HG03108 (cell line): ENCODE data around the gene VIM.
"Not testable (repeated sequence)": the region's sequence is repeated elsewhere in the genome, so short reads cannot be mapped to it uniquely, and the experiment has no call there.

Experiments used
- ATAC-seq: cut with Tn5 transposase; IDR thresholded peaks from one replicate; pipeline ENCODE4 v1.9.1; 2021; ENCODE audit warnings: moderate library complexity; ENCODE audit not compliant: unreplicated experiment

Gene VIM

DNA sequence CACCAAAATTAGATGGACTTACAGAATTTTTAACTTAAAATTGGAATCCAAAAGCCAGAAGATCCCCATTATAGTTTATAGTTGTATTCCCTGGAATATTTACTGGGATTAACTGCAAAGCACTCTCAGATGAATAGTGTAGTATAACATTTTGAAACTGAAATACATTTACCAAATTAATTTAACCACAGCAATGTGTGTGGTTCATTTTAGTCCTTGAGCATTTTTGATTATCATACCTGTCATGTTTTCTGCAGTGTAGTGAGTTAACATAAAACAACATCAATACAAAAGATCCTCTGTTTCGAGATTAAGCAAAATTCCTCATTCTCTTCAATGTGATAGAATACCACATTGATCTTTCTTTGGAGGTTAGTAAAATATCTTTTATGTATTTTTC lies 3.7 kb downstream of the VIM start:
- no peak for ATAC-seq

DNA sequence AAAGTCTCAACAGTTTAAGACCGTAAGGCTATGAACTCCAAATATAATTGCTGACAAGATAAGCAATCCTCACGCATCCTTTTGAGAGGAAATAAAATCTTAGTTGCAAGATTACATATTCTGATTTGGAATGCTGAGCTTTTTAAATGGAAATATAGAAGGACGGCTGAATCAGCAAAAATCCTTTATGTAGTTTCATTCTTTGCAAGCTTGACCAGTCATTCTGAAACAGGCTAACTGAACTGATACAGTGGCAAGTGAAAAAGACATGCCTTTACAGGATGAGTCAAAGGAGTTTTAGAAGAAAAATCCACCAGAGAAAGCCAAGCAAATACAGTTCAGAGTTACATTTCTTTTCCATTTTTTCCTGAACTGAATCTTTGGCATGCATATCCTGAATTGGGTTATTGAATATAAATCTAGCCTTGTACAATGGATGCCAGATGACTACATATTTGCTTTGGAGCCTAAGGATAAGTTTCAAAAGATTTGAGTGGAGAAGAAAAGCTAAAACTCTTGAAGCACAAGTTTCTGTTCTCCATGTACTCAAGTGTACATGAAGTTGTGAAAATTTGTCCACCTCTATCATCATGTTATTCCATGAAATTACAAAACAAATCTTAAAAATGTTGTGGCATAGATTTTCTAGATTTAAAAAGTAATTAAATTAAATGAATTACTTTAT lies 4.4 kb downstream of the VIM start:
- ATAC-seq, result no peak

DNA sequence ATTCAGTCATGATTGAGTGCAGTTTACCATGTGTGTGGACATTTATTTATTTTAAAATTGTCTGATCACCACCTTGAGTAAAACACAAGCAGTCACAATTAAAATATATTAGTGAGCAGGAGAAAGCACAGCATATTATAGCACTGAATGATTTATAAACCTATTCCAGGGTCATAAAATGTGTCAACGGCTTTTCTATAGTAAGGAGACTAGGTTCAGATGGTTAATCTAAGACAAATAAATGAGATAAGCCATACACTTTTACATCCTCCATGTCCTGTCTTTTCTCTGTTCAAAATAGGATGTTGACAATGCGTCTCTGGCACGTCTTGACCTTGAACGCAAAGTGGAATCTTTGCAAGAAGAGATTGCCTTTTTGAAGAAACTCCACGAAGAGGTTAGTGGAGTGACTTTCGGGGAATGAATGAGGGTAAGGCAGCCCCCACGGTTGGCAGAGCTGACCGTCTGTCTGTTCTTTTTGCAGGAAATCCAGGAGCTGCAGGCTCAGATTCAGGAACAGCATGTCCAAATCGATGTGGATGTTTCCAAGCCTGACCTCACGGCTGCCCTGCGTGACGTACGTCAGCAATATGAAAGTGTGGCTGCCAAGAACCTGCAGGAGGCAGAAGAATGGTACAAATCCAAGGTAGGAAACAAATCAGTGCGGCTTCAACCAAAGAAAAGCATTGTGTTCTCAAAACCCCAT lies 5.4 kb downstream of the VIM start:
- no peak for ATAC-seq

DNA sequence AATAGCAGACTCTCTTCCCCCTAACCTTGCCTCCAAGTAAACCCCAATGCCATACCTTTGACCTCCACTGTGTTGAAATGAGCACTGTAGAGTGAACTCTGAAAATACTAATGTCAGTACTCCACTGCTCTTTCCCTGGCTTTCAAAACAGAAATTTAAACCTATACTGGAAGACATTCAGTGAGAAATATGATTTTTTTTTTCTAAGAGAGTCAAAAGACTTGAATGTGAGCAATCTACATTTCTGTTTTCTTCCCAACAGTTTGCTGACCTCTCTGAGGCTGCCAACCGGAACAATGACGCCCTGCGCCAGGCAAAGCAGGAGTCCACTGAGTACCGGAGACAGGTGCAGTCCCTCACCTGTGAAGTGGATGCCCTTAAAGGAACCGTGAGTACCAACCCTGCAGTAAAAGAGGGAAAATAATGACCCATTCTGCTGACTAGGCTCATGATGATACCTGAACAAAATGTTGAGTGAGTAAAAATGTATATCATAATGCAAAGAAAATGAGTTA lies 6.4 kb downstream of the VIM start:
- no peak for ATAC-seq

DNA sequence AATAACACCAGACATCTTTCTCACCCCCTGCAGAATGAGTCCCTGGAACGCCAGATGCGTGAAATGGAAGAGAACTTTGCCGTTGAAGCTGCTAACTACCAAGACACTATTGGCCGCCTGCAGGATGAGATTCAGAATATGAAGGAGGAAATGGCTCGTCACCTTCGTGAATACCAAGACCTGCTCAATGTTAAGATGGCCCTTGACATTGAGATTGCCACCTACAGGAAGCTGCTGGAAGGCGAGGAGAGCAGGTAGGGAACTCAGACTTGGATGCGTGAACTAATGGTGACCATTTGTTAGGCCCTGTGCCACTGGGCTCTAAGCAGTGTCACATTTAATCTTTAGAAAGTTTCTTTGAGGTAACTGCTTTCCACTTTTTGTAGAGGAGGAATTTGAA lies 7.1 kb downstream of the VIM start:
- ATAC-seq, result no peak

DNA sequence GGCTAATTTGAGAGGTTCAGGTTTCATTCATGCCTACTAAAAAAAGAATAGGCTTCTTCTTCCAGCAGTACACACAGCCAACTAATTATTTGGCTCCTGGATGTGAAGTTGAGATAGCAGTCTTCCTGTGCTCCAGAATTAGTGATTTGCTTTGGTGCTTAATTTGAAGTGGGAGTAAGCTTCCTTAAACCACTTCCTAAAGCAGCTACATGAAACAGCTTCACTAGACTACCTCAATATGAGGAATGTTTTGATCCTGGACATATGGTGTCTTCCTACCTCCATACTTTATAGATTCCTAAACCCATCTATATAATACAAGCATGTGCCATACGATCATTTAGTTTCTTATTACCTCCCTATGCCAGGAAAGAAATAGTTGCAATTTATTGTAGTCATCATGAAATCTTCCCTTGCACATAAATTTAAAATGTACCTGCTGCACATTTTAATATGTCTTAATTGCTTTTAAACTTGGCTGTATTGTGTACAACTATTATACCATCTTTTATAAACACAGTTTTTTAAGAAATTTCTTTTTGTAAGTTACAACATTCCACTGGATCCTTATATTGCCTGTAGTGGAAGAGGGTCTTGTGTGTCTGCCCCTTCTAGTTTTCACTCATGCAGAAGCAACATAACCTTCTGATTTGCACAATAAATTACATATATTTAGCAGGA lies 8.6 kb downstream of the VIM start:
- no peak for ATAC-seq

DNA sequence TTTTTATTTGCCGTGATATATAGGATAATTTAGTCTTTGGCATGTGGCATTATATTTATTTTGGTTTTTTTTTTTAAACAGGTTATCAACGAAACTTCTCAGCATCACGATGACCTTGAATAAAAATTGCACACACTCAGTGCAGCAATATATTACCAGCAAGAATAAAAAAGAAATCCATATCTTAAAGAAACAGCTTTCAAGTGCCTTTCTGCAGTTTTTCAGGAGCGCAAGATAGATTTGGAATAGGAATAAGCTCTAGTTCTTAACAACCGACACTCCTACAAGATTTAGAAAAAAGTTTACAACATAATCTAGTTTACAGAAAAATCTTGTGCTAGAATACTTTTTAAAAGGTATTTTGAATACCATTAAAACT lies 9.1 kb downstream of the VIM start:
- no peak for ATAC-seq

DNA sequence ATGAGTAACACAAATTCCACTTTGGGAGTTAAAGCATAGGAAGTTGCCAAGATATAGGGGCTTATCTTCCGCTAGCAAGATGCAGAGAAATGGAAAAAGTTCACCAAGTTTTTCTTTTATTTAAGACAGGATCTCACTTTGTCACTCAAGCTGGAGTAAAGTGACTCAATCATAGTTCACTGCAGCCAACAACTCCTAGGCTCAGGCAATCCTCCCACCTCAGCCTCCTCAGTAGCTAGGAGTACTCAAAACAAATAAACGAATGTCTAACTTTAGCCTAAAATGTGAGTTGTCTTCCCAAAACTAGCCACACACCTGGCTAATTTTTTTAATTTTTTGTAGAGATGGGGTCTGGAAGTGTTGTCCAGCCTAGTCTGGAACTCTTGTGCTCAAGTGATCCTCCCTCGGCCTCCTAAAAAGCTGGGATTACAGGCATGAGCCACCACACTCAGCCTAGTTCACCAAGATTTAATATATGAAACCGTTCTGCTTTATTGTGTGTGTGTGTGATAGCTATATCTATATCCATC lies 9.9 kb downstream of the VIM start:
- no peak for ATAC-seq

DNA sequence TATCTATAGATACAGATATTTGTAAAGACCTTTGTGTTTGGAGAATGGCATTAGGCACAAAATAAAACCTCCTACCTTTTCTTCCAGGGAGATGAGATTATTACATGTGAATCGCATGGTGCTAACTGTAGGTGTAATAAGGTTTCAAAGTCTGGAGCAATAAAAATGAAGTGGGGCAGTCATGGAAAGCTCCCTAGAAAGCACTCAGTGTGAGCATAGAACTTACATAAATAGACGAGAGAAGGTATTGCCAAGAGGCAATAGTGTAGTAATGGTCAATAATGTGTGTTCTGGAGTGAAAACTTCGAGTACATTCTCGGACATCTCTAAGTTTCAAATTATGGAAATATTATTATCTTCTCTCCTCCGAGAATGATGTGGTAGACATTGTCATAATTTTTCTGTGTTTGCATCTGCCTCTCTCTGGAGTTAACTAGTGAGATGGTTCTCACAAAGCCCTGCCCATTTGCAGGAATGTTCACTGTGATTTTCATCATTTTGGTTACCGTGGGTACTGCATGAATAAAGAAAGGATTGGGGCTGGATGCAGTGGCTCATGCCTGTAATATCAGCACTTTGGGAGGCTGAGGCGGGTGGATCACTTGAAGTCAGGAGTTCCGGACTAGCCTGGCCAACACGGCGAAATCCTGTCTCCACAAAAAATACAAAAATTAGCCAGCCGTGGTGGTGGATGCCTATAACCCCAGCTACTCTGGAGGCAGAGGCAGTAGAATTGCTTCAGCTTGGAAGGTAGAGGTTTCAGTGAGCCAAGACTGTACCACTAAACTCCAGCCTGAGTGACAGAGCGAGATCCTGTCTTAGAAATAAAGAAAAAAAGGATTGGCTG lies 10.6 kb downstream of the VIM start:
- ATAC-seq, result no peak

DNA sequence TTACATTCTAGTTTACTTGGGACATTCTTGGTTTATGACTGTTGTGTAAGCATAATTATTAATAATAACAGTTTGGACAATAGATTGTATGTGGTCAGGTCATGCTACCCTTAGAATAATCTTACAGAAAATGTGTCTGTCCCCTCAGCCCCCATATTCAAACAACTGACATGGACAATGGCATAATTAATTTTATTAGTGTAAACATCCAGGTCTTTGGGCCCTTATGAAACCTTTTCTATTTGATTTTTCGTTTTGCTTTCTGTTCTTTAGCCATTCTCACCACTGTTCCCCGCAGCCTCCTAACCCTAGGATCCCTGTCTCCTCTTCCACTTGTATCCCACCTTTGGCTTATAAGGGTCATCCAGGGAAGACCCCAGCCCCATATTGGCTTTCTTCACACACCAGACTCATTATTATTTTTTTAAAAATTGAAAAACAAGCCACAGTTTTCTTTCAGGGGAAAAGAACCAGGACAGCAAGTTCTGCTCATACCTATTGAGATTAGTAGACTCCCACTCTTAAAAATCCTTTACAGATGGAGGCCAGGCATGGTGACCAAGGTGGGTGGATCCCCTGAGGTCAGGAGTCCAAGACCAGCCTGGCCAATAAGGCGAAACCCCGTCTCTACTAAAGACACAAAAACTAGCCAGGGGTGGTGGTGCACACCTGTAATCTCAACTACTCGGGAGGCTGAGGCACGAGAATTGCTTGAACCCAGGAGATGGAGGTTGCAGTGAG lies 11.5 kb downstream of the VIM start:
- ATAC-seq, result no peak

DNA sequence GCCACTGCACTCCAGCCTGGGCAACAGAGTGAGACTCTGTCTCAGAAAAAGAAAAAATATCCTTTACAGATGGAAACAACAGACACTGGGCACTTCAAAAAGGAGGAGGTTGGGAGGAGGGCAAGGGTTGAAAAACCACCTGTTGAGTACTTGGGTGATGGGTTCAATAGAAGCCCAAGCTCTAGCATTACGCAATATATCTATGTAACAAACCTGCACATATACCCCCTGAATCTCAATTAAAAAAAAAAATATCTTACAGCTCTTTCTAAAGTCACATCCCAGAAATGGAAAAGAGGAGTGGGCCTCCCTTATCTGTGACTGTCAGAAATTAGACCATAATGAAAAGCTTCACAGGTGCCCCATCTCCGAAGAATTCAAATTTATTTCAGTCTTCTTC lies 12.1 kb downstream of the VIM start:
- ATAC-seq, result no peak

DNA sequence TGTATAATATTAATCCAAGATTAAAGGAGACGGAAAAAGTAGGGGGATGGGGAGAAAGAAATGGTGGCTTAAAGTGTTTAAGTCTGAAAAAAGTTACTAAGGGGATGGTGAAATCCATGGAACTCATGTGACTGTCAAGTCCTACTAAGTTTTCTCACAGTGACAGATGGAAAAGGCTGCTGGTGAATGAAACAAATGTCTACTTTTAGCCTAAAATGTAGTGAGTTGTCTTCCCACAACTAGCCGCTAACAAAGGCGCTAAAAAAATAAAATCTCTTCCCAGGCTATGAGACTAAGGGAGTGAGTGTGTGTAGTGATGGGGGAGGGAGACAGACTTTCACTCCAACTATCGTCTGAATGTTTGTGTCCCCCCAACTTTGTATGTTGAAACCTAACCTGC lies 12.6 kb downstream of the VIM start:
- no peak for ATAC-seq

DNA sequence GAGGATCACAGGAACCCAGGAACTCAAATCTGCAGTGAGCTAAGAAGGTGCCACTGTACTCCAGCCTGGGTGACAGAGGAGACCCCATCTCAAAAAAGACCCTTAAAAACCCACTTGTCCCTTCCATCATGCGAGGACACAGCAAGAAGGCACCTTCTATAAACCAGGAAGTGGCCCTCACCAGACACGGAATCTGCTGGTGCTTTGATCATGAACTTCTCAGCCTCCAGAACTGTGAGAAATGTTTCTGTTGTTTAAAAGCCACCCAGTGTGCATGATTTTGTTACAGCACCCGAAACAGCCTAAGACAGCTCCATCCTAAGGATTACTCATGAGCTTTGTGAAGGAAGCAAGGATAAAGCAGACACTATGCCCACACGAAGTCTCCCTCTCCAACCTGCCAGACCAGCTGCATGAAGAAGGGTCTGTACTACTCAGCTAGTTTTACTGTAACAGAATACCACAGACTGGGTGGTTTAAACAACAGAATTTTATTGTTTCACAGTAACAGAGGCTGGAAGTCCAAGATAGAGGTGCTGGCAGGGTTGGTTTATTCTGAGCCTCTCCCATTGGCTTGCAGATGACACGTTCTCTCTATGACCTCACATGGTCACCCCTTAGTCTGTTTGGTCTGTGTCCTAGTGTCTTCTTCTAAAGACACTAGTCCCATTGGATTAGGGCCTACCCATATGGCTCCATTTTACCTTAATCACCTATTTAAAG lies 13.7 kb downstream of the VIM start:
- no peak for ATAC-seq

DNA sequence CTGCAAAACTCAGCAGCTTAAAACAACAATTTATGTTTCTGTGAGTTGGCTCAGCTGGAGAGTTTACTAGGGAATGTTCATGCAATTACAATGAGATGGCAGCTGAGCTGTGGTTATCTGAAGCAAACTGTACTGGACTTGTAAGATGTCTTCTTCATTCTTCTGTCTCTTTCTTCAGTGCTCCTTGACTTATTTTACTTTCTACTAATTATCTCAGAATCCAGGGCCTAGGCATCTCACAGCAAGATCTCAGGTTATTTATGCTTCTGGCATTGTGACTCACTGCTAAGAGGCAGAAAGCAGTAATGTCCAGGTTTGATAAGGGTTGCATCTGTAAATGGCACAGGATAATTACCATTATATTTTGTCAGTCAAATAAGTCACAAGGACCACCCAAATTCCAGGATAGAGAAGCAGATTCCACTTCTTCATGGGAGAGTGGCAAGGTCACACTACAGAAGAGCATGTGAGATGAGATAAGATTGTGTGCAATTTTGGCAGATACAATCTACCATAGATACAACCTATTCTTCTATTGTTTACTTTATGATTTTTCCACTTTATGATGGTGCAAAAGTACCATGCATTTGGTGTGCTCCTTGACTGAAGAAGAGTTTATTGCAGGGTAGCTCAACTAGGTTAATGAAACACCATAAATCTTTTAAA lies 16.8 kb downstream of the VIM start:
- ATAC-seq, result no peak

DNA sequence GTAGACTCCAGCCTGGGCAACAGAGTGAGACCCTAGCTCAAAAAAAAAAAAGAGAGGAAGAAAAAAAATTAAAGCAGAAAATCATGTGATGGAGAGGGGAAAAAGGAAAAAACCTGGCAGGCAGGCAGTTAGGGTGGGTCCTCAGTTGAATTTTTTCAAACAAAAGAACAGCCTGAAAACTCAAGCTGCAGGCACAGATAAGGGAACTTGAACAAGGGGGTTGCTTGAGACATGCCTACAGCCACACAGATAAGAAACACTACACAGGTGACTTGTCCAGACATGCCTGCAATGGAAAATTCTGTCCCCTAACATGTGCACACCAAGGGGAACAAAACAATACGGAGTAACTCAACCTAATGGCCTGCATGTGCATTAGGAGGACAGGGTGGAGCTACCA lies 19.2 kb downstream of the VIM start:
- no peak for ATAC-seq

DNA sequence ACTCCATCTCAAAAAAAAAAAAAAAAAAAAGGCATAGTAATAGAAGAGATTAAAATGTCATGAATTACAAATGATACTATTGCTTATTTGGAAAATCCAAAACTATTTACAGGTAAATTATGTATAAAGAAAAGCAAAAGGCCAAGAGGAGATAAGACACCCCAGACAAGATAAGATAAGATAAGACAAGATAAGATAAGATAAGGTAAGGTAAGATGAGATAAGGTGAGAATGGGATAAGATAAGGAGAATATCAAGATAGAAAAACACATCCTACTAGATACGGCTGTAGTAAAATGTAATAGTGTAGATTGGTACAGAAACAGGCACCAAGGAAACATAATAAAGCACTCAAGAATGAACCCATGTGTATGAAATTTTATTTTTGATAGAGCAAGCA lies 20.9 kb downstream of the VIM start:
- ATAC-seq, result no peak

DNA sequence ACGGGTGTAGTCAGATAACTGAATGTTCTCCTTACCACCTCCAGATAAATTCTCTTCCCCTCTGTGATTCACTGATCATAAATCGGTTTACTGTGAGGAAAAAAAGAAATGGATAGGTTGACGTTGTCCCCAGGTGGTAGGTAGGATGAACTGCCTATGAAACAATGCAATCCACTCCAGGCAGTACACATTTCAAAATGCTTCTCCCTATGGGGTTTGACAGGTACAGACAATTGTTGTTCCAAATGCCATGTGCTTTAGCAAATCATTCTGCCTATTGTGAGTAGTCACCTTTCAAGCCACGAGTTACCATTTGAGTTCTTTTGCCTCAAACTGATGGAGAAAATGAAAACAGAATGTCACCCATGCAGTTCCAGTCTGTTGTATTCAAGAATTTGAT lies 21.8 kb downstream of the VIM start:
- ATAC-seq, result no peak

DNA sequence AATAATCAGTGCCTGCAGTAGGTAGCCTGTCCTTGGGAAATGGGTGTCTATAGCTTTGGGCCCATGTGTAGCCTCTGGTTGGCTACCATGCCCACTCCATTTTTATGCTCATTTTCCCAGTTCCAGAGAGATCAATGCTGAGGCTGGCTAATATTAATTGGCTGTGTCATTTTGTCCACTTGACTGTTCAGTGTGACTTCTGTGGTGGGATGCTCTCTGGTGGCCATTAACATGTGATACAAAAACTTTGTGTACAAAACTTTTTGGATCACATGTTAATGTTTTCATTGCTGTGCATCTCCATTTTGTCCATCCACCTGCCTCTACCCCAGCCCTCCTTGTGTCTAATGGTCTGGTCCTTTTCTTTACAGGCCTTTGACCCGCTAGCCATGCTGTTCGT lies 22.7 kb downstream of the VIM start:
- no peak for ATAC-seq

DNA sequence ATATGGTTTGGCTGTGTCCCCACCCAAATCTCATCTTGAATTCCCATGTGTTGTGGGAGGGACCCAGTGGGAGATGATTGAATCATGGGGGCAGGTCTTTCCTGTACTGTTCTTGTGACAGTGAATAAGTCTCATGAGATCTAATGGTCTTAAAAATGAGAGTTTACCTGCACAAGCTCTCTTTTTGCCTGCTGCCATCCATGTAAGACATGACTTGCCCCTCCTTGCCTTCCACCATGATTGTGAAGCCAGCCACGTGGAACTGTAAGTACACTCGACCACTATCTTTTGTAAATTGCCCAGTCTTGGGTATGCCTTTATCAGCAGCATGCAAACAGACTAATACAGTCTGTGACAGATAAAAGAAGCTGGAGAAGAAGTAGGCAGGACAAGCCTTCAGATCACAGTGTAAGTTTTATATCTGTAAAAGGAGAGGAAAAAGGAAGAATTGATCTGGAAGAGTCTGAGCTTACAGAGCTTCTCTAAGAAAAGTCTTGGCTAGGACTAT lies 26.6 kb downstream of the VIM start:
- not testable (repeated sequence) for ATAC-seq
